GM12878 (cell line): ENCODE data around the gene TMSB10. TPM values are rescaled to one million over a fixed set of nuclear protein-coding genes. Genes with fewer than 3 reads are reported as not detected.

Experiments used
- ATAC-seq: fragments of 200-7000 bp; cut with Tn5 transposase; 3 replicates; pipeline ENCODE4 v1.9.1; 2020; ENCODE audit warnings: mild to moderate bottlenecking, moderate library complexity
- BruUV-seq: library from RNA; stranded (reverse); fragments of 400-500 nt; replicated peaks from 2 replicates; lab custom pipeline; 2021; lab: Mats Ljungman, UMichigan
- CTCF ChIA-PET: fragments of 300-600 bp; sonication (Branson Sonifier 250); formaldehyde crosslinking; extraction: SDS; loops from one replicate; lab custom pipeline; 2021; ENCODE audit warnings: inconsistent platforms; lab: Yijun Ruan, JAX
- POLR2A ChIA-PET: fragments of 350-600 bp; formaldehyde crosslinking; extraction: SDS; loops from one replicate; lab custom pipeline; 2021; ENCODE audit warnings: inconsistent platforms; lab: Charles Lee
- RAD21 ChIA-PET: fragments of 300-600 bp; sonication (Branson Sonifier 250); formaldehyde crosslinking; loops from one replicate; lab custom pipeline; 2023; ENCODE audit warnings: antibody characterized with exemption; ENCODE audit not compliant: unreplicated experiment; lab: Charles Lee
- SMC1A ChIA-PET: fragments of 300-600 bp; sonication (Branson Sonifier 250); formaldehyde crosslinking; loops from one replicate; lab custom pipeline; 2023; ENCODE audit not compliant: unreplicated experiment, uncharacterized antibody; lab: Charles Lee
- DNase-seq: peaks from one replicate; pipeline ENCODE4 v3.0.0-alpha.2; 2011; ENCODE audit warnings: low read depth, low spot score
- FAIRE-seq: peaks from 3 replicates; lab custom pipeline; 2011; peaks lifted over from hg19 to GRCh38; lab: Jason Lieb, UNC
- H2AFZ ChIP-seq: 2 replicates; pipeline ENCODE4 v1.6.0; 2011; ENCODE audit warnings: low read depth, low read length, control low read depth; ENCODE audit not compliant: control insufficient read depth
- H3K27ac ChIP-seq: 2 replicates; pipeline ENCODE4 v1.5.1; 2011; ENCODE audit warnings: control low read depth; ENCODE audit not compliant: control insufficient read depth, insufficient read depth
- H3K27me3 ChIP-seq, 2 experiments: replicated peaks in 1 of 2; 2 replicates each; pipeline versions ENCODE4 v1.6.0 to v1.6.1; 2011; ENCODE audit warnings: low read length in 1 of 2; ENCODE audit not compliant: control insufficient read depth in 2 of 2, insufficient read depth in 2 of 2
- H3K36me3 ChIP-seq, 2 experiments: 2 replicates each; pipeline ENCODE4 v1.5.1; 2011; ENCODE audit warnings: low read length in 1 of 2; ENCODE audit not compliant: control insufficient read depth in 2 of 2, insufficient read depth in 2 of 2
- H3K4me1 ChIP-seq: 2 replicates; pipeline ENCODE4 v1.6.1; 2011; ENCODE audit warnings: mild to moderate bottlenecking, low read length, moderate library complexity, mixed read lengths; ENCODE audit not compliant: control insufficient read depth, insufficient read depth
- H3K4me2 ChIP-seq: 2 replicates; pipeline ENCODE4 v1.6.0; 2011; ENCODE audit warnings: control low read depth; ENCODE audit not compliant: control insufficient read depth, insufficient read depth
- H3K4me3 ChIP-seq: fragments of 200-600 bp; sonication (generic); 2 replicates; pipeline ENCODE4 v1.5.1; 2016
- H3K79me2 ChIP-seq: 2 replicates; pipeline ENCODE4 v1.6.0; 2011; ENCODE audit warnings: low read length; ENCODE audit not compliant: control insufficient read depth, insufficient read depth
- H3K9ac ChIP-seq: 2 replicates; pipeline ENCODE4 v1.8.0; 2011; ENCODE audit warnings: low read length, control low read depth, mixed read lengths; ENCODE audit not compliant: control insufficient read depth, insufficient read depth
- H3K9me3 ChIP-seq: replicated peaks from 3 replicates; pipeline ENCODE4 v1.5.1; 2011; ENCODE audit warnings: mild to moderate bottlenecking, low read length; ENCODE audit not compliant: control insufficient read depth, insufficient read depth
- H4K20me1 ChIP-seq: 2 replicates; pipeline ENCODE4 v1.6.0; 2011; ENCODE audit not compliant: control insufficient read depth, insufficient read depth
- ATF2 ChIP-seq: IDR thresholded peaks from 2 replicates; pipeline ENCODE4 v1.6.1; 2012; ENCODE audit warnings: low read length, inconsistent platforms
- ATF7 ChIP-seq: fragments of 450-650 bp; IDR thresholded peaks from 2 replicates; pipeline ENCODE4 v1.6.1; 2016; ENCODE audit warnings: low read depth, mild to moderate bottlenecking
- CHD4 ChIP-seq: fragments of 200-600 bp; sonication (generic); IDR thresholded peaks from 2 replicates; pipeline ENCODE4 v1.6.1; 2016; ENCODE audit warnings: mild to moderate bottlenecking
- CREM ChIP-seq: IDR thresholded peaks from 2 replicates; pipeline ENCODE4 v1.6.1; 2014; ENCODE audit warnings: antibody characterized with exemption, low read depth
- HDGF ChIP-seq: fragments of 450-650 bp; IDR thresholded peaks from 2 replicates; pipeline ENCODE4 v1.6.1; 2016; ENCODE audit warnings: antibody characterized with exemption
- MYC ChIP-seq: IDR thresholded peaks from 2 replicates; pipeline ENCODE4 v1.6.1; 2011; ENCODE audit warnings: mild to moderate bottlenecking, low read length, moderate library complexity, inconsistent platforms; ENCODE audit not compliant: insufficient read depth, insufficient replicate concordance, insufficient read length, severe bottlenecking
- POLR2AphosphoS2 ChIP-seq: IDR thresholded peaks from 2 replicates; pipeline ENCODE4 v1.6.1; 2011; ENCODE audit warnings: low read depth, mild to moderate bottlenecking, low read length, improper control_type of control experiment, moderate library complexity
- POLR2AphosphoS5 ChIP-seq: IDR thresholded peaks from 2 replicates; pipeline ENCODE4 v1.6.1; 2011; ENCODE audit warnings: mild to moderate bottlenecking, low read length, inconsistent platforms
- RAD51 ChIP-seq: fragments of 450-650 bp; IDR thresholded peaks from 2 replicates; pipeline ENCODE4 v1.6.1; 2016; ENCODE audit warnings: moderate library complexity, mild to moderate bottlenecking, inconsistent platforms
- SMAD5 ChIP-seq: IDR thresholded peaks from 2 replicates; pipeline ENCODE4 v1.6.1; 2016; ENCODE audit warnings: antibody characterized with exemption, low read depth
- SMC3 ChIP-seq: IDR thresholded peaks from 2 replicates; pipeline ENCODE4 v1.6.1; 2011; ENCODE audit warnings: low read length, improper control_type of control experiment, borderline replicate concordance
- TBL1XR1 ChIP-seq: IDR thresholded peaks from 2 replicates; pipeline ENCODE4 v1.6.1; 2012; ENCODE audit warnings: low read depth, low read length, improper control_type of control experiment
- ZNF207 ChIP-seq: fragments of 450-650 bp; IDR thresholded peaks from 2 replicates; pipeline ENCODE4 v1.6.1; 2014; ENCODE audit warnings: antibody characterized with exemption, mild to moderate bottlenecking, borderline replicate concordance
- WGBS: methylation state at CpG from one replicate; pipeline ENCODE4 v1.1.6; 2016; ENCODE audit warnings: low lambda C conversion rate; ENCODE audit not compliant: insufficient replicate concordance, insufficient coverage; ENCODE audit errors: missing lambda C conversion rate; 5-methylcytosine and 5-hydroxymethylcytosine counted together
- in situ Hi-C: fragments of 300-500 bp; cut with MboI; formaldehyde crosslinking; loops from 9 replicates; pipeline ENCODE4 v1.14.3; 2018; ENCODE audit warnings: mixed read lengths
- intact Hi-C: fragments of 100-400 bp; cut with micrococcal nuclease; formaldehyde crosslinking; loops from one replicate; pipeline ENCODE4 v1.14.2; 2022; ENCODE audit not compliant: unreplicated experiment
- polyA plus RNA-seq, 11 experiments: library from polyadenylated mRNA; depleted of rRNA in 4 of 11; unstranded in 6 of 11; stranded (reverse) in 5 of 11; fragments of >200 nt; fragmentation: Nextera tagmentation in 4 of 11; fragmentation: Illumina TruSeq in 1 of 11; extraction: Ambion mirVana in 4 of 11; extraction: Trizol in 1 of 11; gene quantifications; 1 replicate in 1 of 11; 2 replicates in 10 of 11; pipeline versions ENCODE4 v1.2.1 to v1.2.3, GENCODE V29; 2011 to 2016; ENCODE audit warnings: inconsistent platforms in 2 of 11, missing spikeins in 2 of 11, low read depth in 1 of 11
- total RNA-seq, 4 experiments: library from RNA; depleted of rRNA in 3 of 4; stranded (reverse); fragments of >200 nt in 3 of 4; fragmentation: Illumina TruSeq in 1 of 4; extraction: Trizol in 1 of 4; gene quantifications; 2 replicates each; pipeline versions ENCODE4 v1.2.1 to v1.2.3, GENCODE V29; 2013 to 2021
- TF ChIP-seq, protein P1 (sequence below): fragments of 450-650 bp; IDR thresholded peaks from 2 replicates; pipeline ENCODE4 v1.6.1; 2017; ENCODE audit warnings: mild to moderate bottlenecking, moderate library complexity
- TF ChIP-seq, protein P2 (sequence below): fragments of 450-650 bp; IDR thresholded peaks from 2 replicates; pipeline ENCODE4 v1.6.1; 2017; ENCODE audit warnings: borderline replicate concordance
- TF ChIP-seq, protein P3 (sequence below): IDR thresholded peaks from 2 replicates; pipeline ENCODE4 v1.6.1; 2011; ENCODE audit warnings: mild to moderate bottlenecking, low read depth, low read length, moderate library complexity; ENCODE audit not compliant: insufficient replicate concordance

TMSB10 gene
- total and polyA plus RNA-seq, 10 of the 15 experiments (the other 5 are each of a cell fraction or from before 2014, with no cell fraction given) = 1,406 to 4,860 (median 3,381) TPM

DNA sequence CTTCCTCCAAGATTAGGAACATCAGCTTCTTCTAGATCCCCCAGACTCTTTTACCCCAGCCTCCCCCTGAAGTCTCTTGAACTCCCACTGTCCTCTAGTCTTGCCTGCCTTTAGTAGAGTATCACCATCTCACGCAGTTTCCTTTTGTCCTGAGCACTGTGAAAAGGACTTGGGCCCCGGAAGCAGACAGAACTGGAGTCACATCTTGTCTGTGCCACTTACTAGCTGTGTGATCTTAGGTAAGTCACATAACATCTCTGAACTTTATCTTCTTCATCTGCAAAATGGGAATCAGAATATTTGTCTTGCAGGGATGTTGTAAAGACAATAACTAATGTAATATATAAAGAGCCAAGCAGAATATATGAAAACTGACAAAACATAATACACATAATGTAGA lies 16.1 kb upstream of the TMSB10 start:
- in situ Hi-C loops = loop anchor here (10.0 kb wide), 1 partner anchor 395 kb away; no protein-coding TSS in a partner anchor
- H3K27ac ChIP-seq = peak overlapping the region; percentile 85
- FAIRE-seq = no peak
- TF ChIP-seq SMAD5 (no peak), HDGF (no peak), SMC3 (no peak), TBL1XR1 (no peak), CREM (no peak), ATF7 (no peak), POLR2AphosphoS2 (no peak), RAD51 (no peak), ZNF207 (no peak), CHD4 (no peak), POLR2AphosphoS5 (no peak), ATF2 (no peak), MYC (no peak)
- TF ChIP-seq, protein P1, sequence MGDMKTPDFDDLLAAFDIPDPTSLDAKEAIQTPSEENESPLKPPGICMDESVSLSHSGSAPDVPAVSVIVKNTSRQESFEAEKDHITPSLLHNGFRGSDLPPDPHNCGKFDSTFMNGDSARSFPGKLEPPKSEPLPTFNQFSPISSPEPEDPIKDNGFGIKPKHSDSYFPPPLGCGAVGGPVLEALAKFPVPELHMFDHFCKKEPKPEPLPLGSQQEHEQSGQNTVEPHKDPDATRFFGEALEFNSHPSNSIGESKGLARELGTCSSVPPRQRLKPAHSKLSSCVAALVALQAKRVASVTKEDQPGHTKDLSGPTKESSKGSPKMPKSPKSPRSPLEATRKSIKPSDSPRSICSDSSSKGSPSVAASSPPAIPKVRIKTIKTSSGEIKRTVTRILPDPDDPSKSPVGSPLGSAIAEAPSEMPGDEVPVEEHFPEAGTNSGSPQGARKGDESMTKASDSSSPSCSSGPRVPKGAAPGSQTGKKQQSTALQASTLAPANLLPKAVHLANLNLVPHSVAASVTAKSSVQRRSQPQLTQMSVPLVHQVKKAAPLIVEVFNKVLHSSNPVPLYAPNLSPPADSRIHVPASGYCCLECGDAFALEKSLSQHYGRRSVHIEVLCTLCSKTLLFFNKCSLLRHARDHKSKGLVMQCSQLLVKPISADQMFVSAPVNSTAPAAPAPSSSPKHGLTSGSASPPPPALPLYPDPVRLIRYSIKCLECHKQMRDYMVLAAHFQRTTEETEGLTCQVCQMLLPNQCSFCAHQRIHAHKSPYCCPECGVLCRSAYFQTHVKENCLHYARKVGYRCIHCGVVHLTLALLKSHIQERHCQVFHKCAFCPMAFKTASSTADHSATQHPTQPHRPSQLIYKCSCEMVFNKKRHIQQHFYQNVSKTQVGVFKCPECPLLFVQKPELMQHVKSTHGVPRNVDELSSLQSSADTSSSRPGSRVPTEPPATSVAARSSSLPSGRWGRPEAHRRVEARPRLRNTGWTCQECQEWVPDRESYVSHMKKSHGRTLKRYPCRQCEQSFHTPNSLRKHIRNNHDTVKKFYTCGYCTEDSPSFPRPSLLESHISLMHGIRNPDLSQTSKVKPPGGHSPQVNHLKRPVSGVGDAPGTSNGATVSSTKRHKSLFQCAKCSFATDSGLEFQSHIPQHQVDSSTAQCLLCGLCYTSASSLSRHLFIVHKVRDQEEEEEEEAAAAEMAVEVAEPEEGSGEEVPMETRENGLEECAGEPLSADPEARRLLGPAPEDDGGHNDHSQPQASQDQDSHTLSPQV = no peak
- TF ChIP-seq, protein P2, sequence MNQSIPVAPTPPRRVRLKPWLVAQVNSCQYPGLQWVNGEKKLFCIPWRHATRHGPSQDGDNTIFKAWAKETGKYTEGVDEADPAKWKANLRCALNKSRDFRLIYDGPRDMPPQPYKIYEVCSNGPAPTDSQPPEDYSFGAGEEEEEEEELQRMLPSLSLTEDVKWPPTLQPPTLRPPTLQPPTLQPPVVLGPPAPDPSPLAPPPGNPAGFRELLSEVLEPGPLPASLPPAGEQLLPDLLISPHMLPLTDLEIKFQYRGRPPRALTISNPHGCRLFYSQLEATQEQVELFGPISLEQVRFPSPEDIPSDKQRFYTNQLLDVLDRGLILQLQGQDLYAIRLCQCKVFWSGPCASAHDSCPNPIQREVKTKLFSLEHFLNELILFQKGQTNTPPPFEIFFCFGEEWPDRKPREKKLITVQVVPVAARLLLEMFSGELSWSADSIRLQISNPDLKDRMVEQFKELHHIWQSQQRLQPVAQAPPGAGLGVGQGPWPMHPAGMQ = no peak
- TF ChIP-seq, protein P3, sequence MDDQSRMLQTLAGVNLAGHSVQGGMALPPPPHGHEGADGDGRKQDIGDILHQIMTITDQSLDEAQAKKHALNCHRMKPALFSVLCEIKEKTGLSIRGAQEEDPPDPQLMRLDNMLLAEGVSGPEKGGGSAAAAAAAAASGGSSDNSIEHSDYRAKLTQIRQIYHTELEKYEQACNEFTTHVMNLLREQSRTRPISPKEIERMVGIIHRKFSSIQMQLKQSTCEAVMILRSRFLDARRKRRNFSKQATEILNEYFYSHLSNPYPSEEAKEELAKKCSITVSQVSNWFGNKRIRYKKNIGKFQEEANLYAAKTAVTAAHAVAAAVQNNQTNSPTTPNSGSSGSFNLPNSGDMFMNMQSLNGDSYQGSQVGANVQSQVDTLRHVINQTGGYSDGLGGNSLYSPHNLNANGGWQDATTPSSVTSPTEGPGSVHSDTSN = no peak
- ATAC-seq = peak; percentile 36
- H3K4me1 ChIP-seq = peaks cover 19% of the 10 kb centered on the region
- POLR2A ChIA-PET = interaction anchor here (0.7 to 3.7 kb wide), 9 partner anchors 9 to 1188 kb away, joined by 4 to 22 read pairs (median 7); no protein-coding TSS in a partner anchor
- H4K20me1 ChIP-seq = no peaks in the 10 kb centered on the region
- no peaks in the 10 kb centered on the region for H3K9me3 ChIP-seq
- no peaks in the 10 kb centered on the region for H3K27me3 ChIP-seq
- no peaks in the 10 kb centered on the region for H3K36me3 ChIP-seq
- CTCF ChIA-PET = interaction anchor here (0.8 to 4.1 kb wide), 8 partner anchors 9 to 377 kb away, joined by 3 to 40 read pairs (median 8); partner anchors contain the start of gene TMSB10
- peak overlapping the region; percentile 98 for H3K4me2 ChIP-seq
- TSS peak; percentile 66 for BruUV-seq
- intact Hi-C loops = no loop called here
- peak overlapping the region; percentile 54 for H3K4me3 ChIP-seq
- peak overlapping the region; percentile 75 for H3K9ac ChIP-seq
- 25% methylated on average over 2 of the region's 2 CpGs for WGBS
- H3K79me2 ChIP-seq = no peaks in the 10 kb centered on the region
- RAD21 ChIA-PET = interaction anchor here (0.7 to 6.7 kb wide), 12 partner anchors 8 to 237 kb away, joined by 3 to 44 read pairs (median 6); partner anchors contain the start of genes TMSB10 and TRABD2A
- DNase-seq = no peak
- peak overlapping the region; percentile 95 for H2AFZ ChIP-seq
- SMC1A ChIA-PET = interaction anchor here (0.6 to 5.8 kb wide), 15 partner anchors 9 to 430 kb away, joined by 3 to 31 read pairs (median 3); partner anchors contain the start of genes SUCLG1 and TMSB10
